Loucy (cell line): ENCODE data around the gene HTRA3.
"Not testable (repeated sequence)": the region's sequence is repeated elsewhere in the genome, so short reads cannot be mapped to it uniquely, and the experiment has no call there.

ENCODE experiments used
- H2AFZ ChIP-seq: fragments of 200-600 bp; sonication (generic); 2 replicates; pipeline ENCODE4 v1.6.0; 2016; ENCODE audit warnings: antibody characterized with exemption, mild to moderate bottlenecking, low read length, moderate library complexity
- H3F3A ChIP-seq: fragments of 200-600 bp; 2 replicates; pipeline ENCODE4 v1.6.0; 2016; ENCODE audit warnings: antibody characterized with exemption, low read depth, mild to moderate bottlenecking
- H3K27me3 ChIP-seq: fragments of 200-600 bp; sonication (generic); 2 replicates; pipeline ENCODE4 v1.6.1; 2014; ENCODE audit warnings: low read length, mild to moderate bottlenecking; ENCODE audit not compliant: insufficient read depth, poor library complexity, severe bottlenecking
- H3K36me3 ChIP-seq: fragments of 200-600 bp; sonication (generic); 2 replicates; pipeline ENCODE4 v1.6.1; 2016; ENCODE audit warnings: low read length; ENCODE audit not compliant: insufficient read depth
- H3K4me1 ChIP-seq: fragments of 200-600 bp; sonication (generic); 2 replicates; pipeline ENCODE4 v1.5.1; 2014; ENCODE audit warnings: low read length, mild to moderate bottlenecking; ENCODE audit not compliant: insufficient read depth, poor library complexity, severe bottlenecking
- H3K4me2 ChIP-seq: fragments of 200-600 bp; sonication (generic); 2 replicates; pipeline ENCODE4 v1.6.0; 2014; ENCODE audit warnings: antibody characterized with exemption, low read length, low read depth, mild to moderate bottlenecking; ENCODE audit not compliant: poor library complexity, severe bottlenecking
- H3K4me3 ChIP-seq: fragments of 200-600 bp; sonication (generic); 2 replicates; pipeline ENCODE4 v1.5.1; 2014; ENCODE audit warnings: low read length, mild to moderate bottlenecking, mixed read lengths; ENCODE audit not compliant: poor library complexity, severe bottlenecking
- H3K79me2 ChIP-seq: fragments of 200-600 bp; sonication (generic); 2 replicates; pipeline ENCODE4 v1.6.1; 2014; ENCODE audit warnings: low read length; ENCODE audit not compliant: insufficient read depth
- H3K9ac ChIP-seq: fragments of 200-600 bp; sonication (generic); 2 replicates; pipeline ENCODE4 v1.6.0; 2014; ENCODE audit warnings: mild to moderate bottlenecking, low read depth, low read length, moderate library complexity; ENCODE audit not compliant: poor library complexity, severe bottlenecking
- H3K9me2 ChIP-seq: fragments of 200-600 bp; sonication (generic); replicated peaks from 2 replicates; pipeline ENCODE4 v1.6.1; 2016; ENCODE audit warnings: low read depth, low read length, mixed read lengths
- H3K9me3 ChIP-seq: fragments of 200-600 bp; sonication (generic); 2 replicates; pipeline ENCODE4 v1.6.1; 2014; ENCODE audit warnings: mild to moderate bottlenecking, antibody characterized with exemption, low read length, low read depth; ENCODE audit not compliant: insufficient read depth
- H4K20me1 ChIP-seq: fragments of 200-600 bp; sonication (generic); 2 replicates; pipeline ENCODE4 v1.6.0; 2014; ENCODE audit warnings: antibody characterized with exemption, low read length, mild to moderate bottlenecking; ENCODE audit not compliant: insufficient read depth, poor library complexity, severe bottlenecking
- CTCF ChIP-seq: fragments of 200-600 bp; sonication (generic); conservative IDR thresholded peaks from 2 replicates; pipeline ENCODE4 v1.5.1; 2014; ENCODE audit warnings: mild to moderate bottlenecking, antibody characterized with exemption, low read length
- EZH2phosphoT487 ChIP-seq: fragments of 200-600 bp; IDR thresholded peaks from 2 replicates; pipeline ENCODE4 v1.6.1; 2018; ENCODE audit warnings: antibody characterized with exemption, mild to moderate bottlenecking, moderate library complexity, borderline replicate concordance

HTRA3 gene

GRCh38 chr4:8340781-8341241 lies 71.3 kb downstream of the HTRA3 start:
- Histone ChIP-seq H3F3A (no peaks in the 10 kb centered on the region), H3K9me3 (peaks cover 3% of the 10 kb centered on the region; the same call in 1 of the 2 replicates), H3K4me2 (no peak overlapping the region), H4K20me1 (no peaks in the 10 kb centered on the region), H3K79me2 (no peaks in the 10 kb centered on the region), H3K4me1 (no peaks in the 10 kb centered on the region), H3K36me3 (no peaks in the 10 kb centered on the region), H3K27me3 (no peaks in the 10 kb centered on the region), H3K9ac (no peak overlapping the region), H2AFZ (no peak overlapping the region), H3K9me2 (no peaks in the 10 kb centered on the region), H3K4me3 (no peak overlapping the region)
- TF ChIP-seq CTCF (no peak), EZH2phosphoT487 (no peak)

- not testable (repeated sequence) for H2AFZ ChIP-seq, H4K20me1 ChIP-seq, H3K9me3 ChIP-seq
These were observed 71.7 kb downstream of the HTRA3 start for GRCh38 chr4:8341281-8341680.

GRCh38 chr4:8341691-8342090 lies 72.1 kb downstream of the HTRA3 start:
- Histone ChIP-seq H3K9ac (no peak overlapping the region), H4K20me1 (no peaks in the 10 kb centered on the region), H3K9me2 (no peaks in the 10 kb centered on the region), H3F3A (no peaks in the 10 kb centered on the region), H2AFZ (no peak overlapping the region), H3K36me3 (no peaks in the 10 kb centered on the region), H3K4me2 (no peak overlapping the region), H3K27me3 (no peaks in the 10 kb centered on the region), H3K9me3 (no peaks in the 10 kb centered on the region; the same call in 1 of the 2 replicates), H3K79me2 (no peaks in the 10 kb centered on the region), H3K4me3 (no peak overlapping the region), H3K4me1 (no peaks in the 10 kb centered on the region)
- no peak for TF ChIP-seq EZH2phosphoT487
- TF ChIP-seq CTCF = no peak

More at GRCh38 chr4:8341281-8341680, 71.7 kb downstream of the HTRA3 start:
- not testable (repeated sequence) for H3K79me2 ChIP-seq, H3K27me3 ChIP-seq, H3K9ac ChIP-seq, H3K4me2 ChIP-seq, H3K4me3 ChIP-seq, H3K4me1 ChIP-seq, H3K9me2 ChIP-seq, H3K36me3 ChIP-seq, H3F3A ChIP-seq

GRCh38 chr4:8342651-8343261 lies 73.2 kb downstream of the HTRA3 start:
- Histone ChIP-seq H3K36me3 (no peaks in the 10 kb centered on the region), H3K9me3 (no peaks in the 10 kb centered on the region; the same call in 1 of the 2 replicates), H3K4me1 (no peaks in the 10 kb centered on the region), H3K9ac (no peak overlapping the region), H3K9me2 (no peaks in the 10 kb centered on the region), H2AFZ (no peak overlapping the region), H3K4me3 (no peak overlapping the region), H3F3A (no peaks in the 10 kb centered on the region), H4K20me1 (no peaks in the 10 kb centered on the region), H3K79me2 (no peaks in the 10 kb centered on the region), H3K27me3 (no peaks in the 10 kb centered on the region), H3K4me2 (no peak overlapping the region)
- TF ChIP-seq EZH2phosphoT487 = no peak
- no peak for TF ChIP-seq CTCF
